ENCODE measurements around the gene SULT1A2. TPM values are rescaled to one million over a fixed set of nuclear protein-coding genes. Genes with fewer than 3 reads are reported as not detected.

The SULT1A2 gene
- total and polyA plus RNA-seq, 2 of the 13 experiments (the other 11 are each of a cell fraction or from before 2014, with no cell fraction given), result 33.0 to 34.2 TPM

- no peak for TF ChIP-seq ZBTB34 (CRISPR knock-in tag; IDR thresholded peaks at IDR 0.05)
- TF ChIP-seq TRIM22 (IDR thresholded peaks at IDR 0.05), result no peak
- no peak for TF ChIP-seq ZNF841 (CRISPR knock-in tag; IDR thresholded peaks at IDR 0.05; ENCODE audit: borderline replicate concordance)
- no peak for TF ChIP-seq RBM22 (optimal IDR thresholded peaks at IDR 0.05; ENCODE audit: low read length)
- TF ChIP-seq SOX6 (IDR thresholded peaks at IDR 0.05), result no peak
- peak; percentile 55 for TF ChIP-seq SOX6 (CRISPR knock-in tag; IDR thresholded peaks at IDR 0.05)
- no peak for TF ChIP-seq ZNF136 (CRISPR knock-in tag; IDR thresholded peaks at IDR 0.05; ENCODE audit: low read depth)
- no peak; the same call in 1 of the 2 replicates for TF ChIP-seq ZNF281 (CRISPR knock-in tag; IDR thresholded peaks at IDR 0.05; ENCODE audit: borderline replicate concordance)
- no peak for TF ChIP-seq ZNF850 (CRISPR knock-in tag; conservative IDR thresholded peaks at IDR 0.05)
- TF ChIP-seq CHD2 (IDR thresholded peaks at IDR 0.05; ENCODE audit: low read depth, low read length), result no peak
- peak; percentile 53; the same call in 1 of the 2 replicates for TF ChIP-seq ZNF350 (CRISPR knock-in tag; IDR thresholded peaks at IDR 0.05; ENCODE audit: borderline replicate concordance, low read depth)
- no peak for TF ChIP-seq TFE3 (CRISPR knock-in tag; IDR thresholded peaks at IDR 0.05)
- no peak for TF ChIP-seq ZIK1 (CRISPR knock-in tag; IDR thresholded peaks at IDR 0.05; ENCODE audit: borderline replicate concordance, low read depth)
- TF ChIP-seq FIP1L1 (IDR thresholded peaks at IDR 0.05; ENCODE audit: borderline replicate concordance, insufficient read depth, low read depth, low read length), result no peak
- 0 out of 2 replicates have a peak, but pooled peaks have one; percentile 32 for TF ChIP-seq HNF1B (CRISPR knock-in tag; IDR thresholded peaks at IDR 0.05)
- TF ChIP-seq ZSCAN30 (CRISPR knock-in tag; IDR thresholded peaks at IDR 0.05), result no peak
- no peak for TF ChIP-seq IKZF5 (CRISPR knock-in tag; IDR thresholded peaks at IDR 0.05)
- no peak for TF ChIP-seq NAIF1 (CRISPR knock-in tag; IDR thresholded peaks at IDR 0.05; ENCODE audit: borderline replicate concordance)
- TF ChIP-seq EED (CRISPR knock-in tag; IDR thresholded peaks at IDR 0.05), result no peak
- TF ChIP-seq ZC3H4 (CRISPR knock-in tag; IDR thresholded peaks at IDR 0.05; ENCODE audit: borderline replicate concordance), result no peak
These were observed 677 bp downstream of the SULT1A2 start (continued) for GRCh38 chr16:28596115-28596630.
